ENCODE results near the gene OTULIN.

OTULIN gene

DNA sequence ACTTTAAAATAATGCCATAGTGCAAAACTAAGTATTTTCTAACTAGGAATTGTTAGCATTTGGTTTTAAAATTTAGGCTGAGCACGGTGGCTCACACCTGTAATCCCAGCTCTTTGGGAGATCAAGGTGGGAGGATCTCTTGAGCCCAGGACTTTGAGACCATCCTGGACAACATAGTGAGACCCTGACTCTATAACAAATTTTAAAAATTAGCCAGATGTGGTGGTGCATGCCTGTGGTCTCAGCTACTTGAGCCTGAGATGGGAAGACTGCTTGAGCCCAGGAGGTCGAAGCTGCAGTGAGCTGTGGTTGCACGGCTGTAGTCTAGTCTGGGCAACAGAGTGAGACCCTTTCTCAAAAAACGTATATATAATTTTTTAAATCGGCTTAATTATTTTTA lies 4.9 kb downstream of the OTULIN start:
- no peak for DNase-seq

- no peak for DNase-seq
Measured at GRCh38 chr5:14669975-14670374, 5.5 kb downstream of the OTULIN start.

DNA sequence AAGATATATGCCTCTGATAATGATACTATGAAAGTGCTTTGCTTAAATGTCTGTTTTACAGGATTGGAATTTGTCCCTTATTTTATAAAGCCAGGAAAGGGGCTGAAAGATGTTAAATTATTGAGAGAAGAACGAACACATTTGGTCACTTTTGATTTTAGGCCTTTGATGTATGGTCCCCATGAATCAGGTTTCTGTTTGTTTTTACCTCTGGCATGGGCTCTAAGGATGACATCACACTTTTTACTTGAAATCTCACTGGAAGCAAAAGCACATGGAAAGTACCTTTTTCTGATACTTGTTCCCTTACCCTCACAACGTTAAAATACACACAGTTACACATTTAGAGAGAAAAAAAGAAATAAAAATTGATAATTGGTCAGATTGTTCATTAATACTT lies 6.9 kb downstream of the OTULIN start:
- DNase-seq: no peak

- DNase-seq: no peak
Measured at GRCh38 chr5:14672082-14672481, 7.6 kb downstream of the OTULIN start.

- DNase-seq: no peak
Measured at GRCh38 chr5:14672484-14673394, 8.2 kb downstream of the OTULIN start.

DNA sequence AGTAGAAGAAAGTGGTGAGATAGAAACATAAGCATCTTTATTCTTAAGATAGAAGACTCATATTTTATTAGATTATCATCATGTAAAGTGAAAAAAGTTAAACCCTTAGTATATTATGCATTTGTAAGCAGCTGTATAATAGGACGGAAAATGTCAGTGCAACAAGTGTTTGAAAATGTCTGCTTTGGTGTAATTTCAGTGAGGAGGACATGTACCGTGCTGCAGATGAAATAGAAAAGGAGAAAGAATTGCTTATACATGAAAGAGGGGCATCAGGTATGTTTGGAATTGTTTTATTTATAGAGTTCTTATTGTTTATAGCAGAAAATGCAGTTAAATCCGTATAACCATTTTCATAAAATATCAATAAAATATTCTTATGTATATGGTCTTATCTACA lies 8.9 kb downstream of the OTULIN start:
- DNase-seq: no peak

DNA sequence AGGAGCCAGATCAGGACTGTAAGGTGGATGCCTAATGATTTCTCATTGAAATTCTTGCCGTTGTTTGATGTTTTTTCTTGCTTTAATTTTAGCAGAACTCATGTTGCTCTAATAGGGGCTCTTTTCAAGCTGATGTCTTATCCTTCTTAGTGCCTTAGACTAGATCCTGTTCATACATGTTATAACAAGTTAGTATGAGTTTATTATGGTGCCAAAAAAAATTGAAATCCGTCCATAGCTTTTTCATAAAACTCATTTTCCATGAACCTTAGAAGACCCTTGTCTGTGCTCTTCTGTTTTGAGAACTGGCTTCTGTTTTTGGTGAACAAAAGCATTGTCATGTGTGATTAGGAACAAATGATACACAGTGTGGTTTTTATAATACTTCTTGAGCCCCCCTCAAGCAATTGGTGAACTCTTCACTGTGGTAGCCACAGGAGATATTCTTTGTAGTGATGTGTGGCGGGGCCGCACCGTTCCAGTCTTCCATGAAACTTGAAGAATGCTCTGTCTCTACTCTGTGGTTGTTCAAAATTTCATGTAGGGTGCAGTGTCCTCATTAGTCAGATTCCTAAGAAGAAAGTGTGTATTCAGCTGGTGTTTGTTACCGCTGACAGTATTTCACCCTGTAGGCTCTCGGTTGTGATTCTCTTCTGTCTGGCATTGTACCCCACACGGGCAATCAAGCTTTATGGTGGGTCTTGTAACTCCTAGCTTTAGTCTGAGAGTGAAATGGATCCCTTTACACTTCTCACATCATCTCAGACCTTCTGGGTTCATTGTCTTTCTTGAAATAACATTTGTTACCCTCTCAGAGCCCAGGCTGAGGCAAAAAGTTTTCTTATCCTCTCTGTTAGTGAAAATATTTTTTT lies 10.7 kb downstream of the OTULIN start:
- no peak for DNase-seq

- DNase-seq: no peak
Measured at GRCh38 chr5:14675865-14676300, 11.4 kb downstream of the OTULIN start.

- DNase-seq: peak; percentile 20
Measured at GRCh38 chr5:14676320-14676719, 11.8 kb downstream of the OTULIN start.

DNA sequence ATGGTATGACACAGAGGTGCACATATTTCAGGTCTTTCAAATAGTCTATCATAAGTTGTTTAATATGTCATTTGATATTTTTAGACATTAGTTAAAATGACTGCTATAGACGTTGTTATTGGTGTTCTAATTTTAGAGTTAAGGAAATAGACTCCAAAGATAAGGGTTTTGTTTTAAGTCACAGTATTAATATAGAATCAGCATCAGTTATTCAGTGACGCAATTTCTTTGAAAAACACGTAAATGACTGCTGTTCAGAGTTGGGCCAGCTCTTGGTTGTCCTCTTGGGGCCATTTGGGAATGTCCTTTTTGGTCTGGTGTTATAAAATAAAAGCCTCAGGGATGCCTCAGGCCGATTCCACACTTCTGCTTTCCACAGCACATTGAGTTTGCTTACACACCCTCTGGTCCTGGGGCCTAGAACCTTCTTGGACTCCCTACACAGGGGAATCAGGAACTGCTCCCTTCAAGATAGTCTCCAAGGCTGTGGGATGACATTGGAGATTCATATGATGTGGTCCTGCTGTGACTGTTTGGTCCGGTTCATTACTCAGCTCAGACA lies 14.3 kb downstream of the OTULIN start:
- no peak for DNase-seq

DNA sequence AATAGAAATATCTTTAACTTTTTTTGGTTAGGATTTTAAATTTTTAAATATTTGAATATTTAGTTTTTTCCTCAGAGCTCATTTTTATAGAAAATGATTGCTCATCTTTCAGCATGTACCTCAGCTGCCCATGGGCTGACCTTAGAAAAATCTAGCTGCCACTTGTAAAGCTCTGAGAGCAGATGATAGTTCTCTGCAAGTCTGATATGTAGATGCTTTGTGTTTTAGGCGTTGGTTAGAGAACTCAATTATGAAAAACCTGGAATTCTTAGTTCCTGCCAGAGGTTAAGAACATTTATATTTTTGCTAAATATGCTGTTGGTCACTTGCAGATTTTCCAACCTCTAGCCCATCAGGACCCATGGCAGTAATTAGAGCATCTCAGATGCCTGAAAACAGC lies 15.1 kb downstream of the OTULIN start:
- DNase-seq: no peak

DNA sequence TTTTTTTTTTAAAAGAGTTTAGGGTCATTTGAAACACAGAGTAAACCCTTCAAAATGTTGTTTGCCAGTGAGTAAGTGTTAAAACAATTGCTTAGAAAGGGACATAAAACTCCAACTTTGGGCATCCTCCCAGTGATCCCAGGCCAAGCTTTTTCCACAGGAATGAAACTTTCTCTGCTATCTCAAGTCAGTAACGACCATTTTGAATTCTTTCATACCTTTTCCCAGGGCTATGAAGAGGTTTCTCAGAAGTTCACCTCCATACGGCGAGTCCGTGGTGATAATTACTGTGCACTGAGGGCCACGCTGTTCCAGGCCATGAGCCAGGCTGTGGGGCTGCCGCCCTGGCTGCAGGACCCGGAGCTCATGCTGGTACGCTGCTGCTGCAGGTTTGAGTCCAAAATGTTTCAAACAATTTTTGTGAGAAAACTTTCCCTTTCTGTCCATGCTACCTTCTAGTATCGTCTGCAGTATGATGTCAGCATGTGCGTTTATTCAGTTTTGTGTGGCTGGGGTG lies 16.8 kb downstream of the OTULIN start:
- DNase-seq: no peak

GRCh38 chr5:14683906-14684455 lies 19.5 kb downstream of the OTULIN start:
- DNase-seq: no peak

- no peak for DNase-seq
Measured at GRCh38 chr5:14684757-14685156, 20.2 kb downstream of the OTULIN start.

GRCh38 chr5:14685757-14686156 lies 21.2 kb downstream of the OTULIN start:
- DNase-seq: peak; percentile 22

GRCh38 chr5:14686517-14686916 lies 22.0 kb downstream of the OTULIN start:
- no peak for DNase-seq

DNA sequence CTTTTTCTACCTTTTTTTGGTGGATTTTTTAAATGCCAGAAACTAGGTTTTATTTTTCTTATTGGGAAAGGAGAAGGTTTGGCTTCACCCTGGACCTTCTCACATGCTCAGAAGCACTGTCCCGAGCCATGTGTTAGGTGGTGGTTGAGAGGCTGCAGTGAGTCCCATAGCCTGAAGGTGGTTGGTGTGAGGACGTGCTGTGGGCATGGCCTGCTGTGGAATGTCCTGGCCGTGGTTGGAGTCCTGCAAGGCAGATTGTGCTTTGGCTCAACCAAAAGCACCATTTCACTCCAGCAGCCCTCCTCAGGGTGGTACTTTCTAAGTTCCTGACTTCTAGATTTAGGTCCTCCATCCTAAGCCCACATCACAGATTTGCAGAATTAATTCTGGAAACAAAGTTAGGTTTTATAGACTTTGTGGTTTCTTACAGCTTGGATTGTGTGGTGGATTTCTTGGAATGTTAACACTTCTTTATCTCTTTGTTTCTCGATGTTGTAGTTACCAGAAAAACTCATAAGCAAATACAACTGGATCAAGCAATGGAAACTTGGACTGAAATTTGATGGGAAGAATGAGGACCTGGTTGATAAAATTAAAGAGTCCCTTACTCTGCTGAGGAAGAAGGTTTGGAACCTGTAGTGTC lies 22.6 kb downstream of the OTULIN start:
- DNase-seq: no peak

GRCh38 chr5:14693070-14693469 lies 28.6 kb downstream of the OTULIN start:
- no peak for DNase-seq

DNA sequence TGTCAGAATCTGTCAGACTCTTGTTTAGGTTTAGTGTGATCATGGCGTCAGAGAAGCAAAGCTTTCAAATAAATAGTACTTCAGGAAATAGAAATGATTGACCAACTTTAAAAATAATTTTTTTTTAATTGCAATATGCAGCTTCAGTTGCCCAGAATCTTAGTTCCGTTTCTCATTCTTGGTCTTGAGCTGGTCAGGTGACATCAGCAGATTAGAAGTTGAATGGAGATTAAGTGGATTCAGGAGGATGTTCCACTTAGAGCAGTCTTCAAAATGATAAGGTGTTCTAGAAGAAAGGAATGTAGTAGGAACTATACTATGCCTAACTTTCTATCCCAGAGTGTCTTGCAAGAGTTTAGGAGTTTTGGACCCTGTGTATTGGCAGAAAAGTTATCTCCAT lies 30.6 kb downstream of the OTULIN start:
- no peak for DNase-seq

GRCh38 chr5:14696057-14696456 lies 31.5 kb downstream of the OTULIN start:
- no peak for DNase-seq

- DNase-seq: no peak
Measured at GRCh38 chr5:14696851-14697250, 32.3 kb downstream of the OTULIN start.

GRCh38 chr5:14698495-14698894 lies 34.0 kb downstream of the OTULIN start:
- no peak for DNase-seq

All from CD4-positive, alpha-beta T cell treated with Interferon gamma for 1 hour (primary cell).